Natural killer cell (primary cell): ENCODE results near the gene PRSS38. TPM values are rescaled to one million over a fixed set of nuclear protein-coding genes. Genes with fewer than 3 reads are reported as not detected.

Source experiments
- ATAC-seq, 3 donors: fragments of 150-1000 bp in 2 of 3; fragments of 200-7000 bp in 1 of 3; cut with Tn5 transposase; 1 replicate in 1 of 3; 2 replicates in 2 of 3; pipeline ENCODE4 v1.10.0; 2021; ENCODE audit warnings: mild to moderate bottlenecking in 2 of 3, moderate library complexity in 2 of 3
- DNase-seq, 2 donors: peaks; one replicate each; pipeline versions ENCODE4 v3.0.0 to v3.0.0-alpha.2; 2013 to 2021; ENCODE audit warnings: mixed read lengths in 1 of 2
- H3K27ac ChIP-seq: one replicate; pipeline ENCODE4 v1.5.1; 2013; ENCODE audit warnings: mild to moderate bottlenecking, low read length
- H3K27me3 ChIP-seq: one replicate; pipeline ENCODE4 v1.6.1; 2013; ENCODE audit warnings: low read length; ENCODE audit not compliant: control insufficient read depth, insufficient read depth
- H3K36me3 ChIP-seq: one replicate; pipeline ENCODE4 v1.6.1; 2013; ENCODE audit warnings: low read length; ENCODE audit not compliant: control insufficient read depth, insufficient read depth
- H3K4me1 ChIP-seq: one replicate; pipeline ENCODE4 v1.6.1; 2013; ENCODE audit warnings: low read length; ENCODE audit not compliant: control insufficient read depth, insufficient read depth
- H3K4me3 ChIP-seq: one replicate; pipeline ENCODE4 v1.5.1; 2013; ENCODE audit warnings: low read length
- H3K9me3 ChIP-seq: one replicate; pipeline ENCODE4 v1.6.1; 2013; ENCODE audit warnings: low read length; ENCODE audit not compliant: control insufficient read depth, insufficient read depth
- H3K27ac Mint-ChIP-seq, 2 donors: one replicate each; pipeline ENCODE4 v1.8.0; 2022; ENCODE audit warnings: mild to moderate bottlenecking in 2 of 2, mixed read lengths in 2 of 2, moderate library complexity in 1 of 2
- H3K27me3 Mint-ChIP-seq, 2 donors: one replicate each; pipeline ENCODE4 v1.8.0; 2022; ENCODE audit warnings: low read depth in 2 of 2, mixed read lengths in 2 of 2
- H3K36me3 Mint-ChIP-seq: one replicate; pipeline ENCODE4 v1.8.0; 2022; ENCODE audit warnings: mixed read lengths
- H3K4me1 Mint-ChIP-seq, 2 donors: one replicate each; pipeline ENCODE4 v1.8.0; 2022; ENCODE audit warnings: mixed read lengths in 2 of 2
- H3K4me3 Mint-ChIP-seq: one replicate; pipeline ENCODE4 v1.8.0; 2022; ENCODE audit warnings: mild to moderate bottlenecking, moderate library complexity, mixed read lengths
- H3K9me3 Mint-ChIP-seq, 2 donors: one replicate each; pipeline ENCODE4 v1.8.0; 2022; ENCODE audit warnings: mixed read lengths in 2 of 2
- WGBS: methylation state at CpG from one replicate; pipeline ENCODE4 v1.1.7; 2013; ENCODE audit warnings: missing lambda C conversion rate; ENCODE audit not compliant: insufficient coverage; 5-methylcytosine and 5-hydroxymethylcytosine counted together
- intact Hi-C: fragments of 100-400 bp; cut with micrococcal nuclease; formaldehyde crosslinking; loops from one replicate; pipeline ENCODE4 v1.14.2; 2022
- total RNA-seq, 4 donors: library from RNA; stranded (reverse); fragments of 120-200 nt in 1 of 4; gene quantifications; one replicate each; pipeline versions ENCODE4 v1.2.3 to v1.2.4, GENCODE V29; 2013 to 2022
- TF ChIP-seq, protein P1 (sequence below): fragments of 200-600 bp; IDR thresholded peaks from one replicate; pipeline ENCODE4 v1.8.0; 2022; ENCODE audit warnings: antibody characterized with exemption

Gene PRSS38
- total RNA-seq, 3 donors from 2014 or later (not counting 1 experiment from before 2014, with no cell fraction given), result not detected

- over 99% methylated on average over 6 of the region's 6 CpGs for WGBS
- no peaks in the 10 kb centered on the region for H3K9me3 Mint-ChIP-seq
- peaks cover 14 to 16% of the 10 kb centered on the region in 2 donors for H3K27me3 Mint-ChIP-seq
- Histone ChIP-seq H3K27me3 (peaks cover 6% of the 10 kb centered on the region), H3K27ac (no peak overlapping the region), H3K9me3 (no peaks in the 10 kb centered on the region), H3K4me1 (peaks cover 59% of the 10 kb centered on the region), H3K36me3 (peaks cover 9% of the 10 kb centered on the region), H3K4me3 (no peak overlapping the region)
- DNase-seq (no peak), ATAC-seq (no peak)
- H3K4me3 Mint-ChIP-seq, result peak overlapping the region; percentile 86
- no peak overlapping the region for H3K27ac Mint-ChIP-seq
- H3K36me3 Mint-ChIP-seq, result no peaks in the 10 kb centered on the region
- H3K4me1 Mint-ChIP-seq, result peaks cover 58 to 59% of the 10 kb centered on the region in 2 donors
- TF ChIP-seq, protein P1, sequence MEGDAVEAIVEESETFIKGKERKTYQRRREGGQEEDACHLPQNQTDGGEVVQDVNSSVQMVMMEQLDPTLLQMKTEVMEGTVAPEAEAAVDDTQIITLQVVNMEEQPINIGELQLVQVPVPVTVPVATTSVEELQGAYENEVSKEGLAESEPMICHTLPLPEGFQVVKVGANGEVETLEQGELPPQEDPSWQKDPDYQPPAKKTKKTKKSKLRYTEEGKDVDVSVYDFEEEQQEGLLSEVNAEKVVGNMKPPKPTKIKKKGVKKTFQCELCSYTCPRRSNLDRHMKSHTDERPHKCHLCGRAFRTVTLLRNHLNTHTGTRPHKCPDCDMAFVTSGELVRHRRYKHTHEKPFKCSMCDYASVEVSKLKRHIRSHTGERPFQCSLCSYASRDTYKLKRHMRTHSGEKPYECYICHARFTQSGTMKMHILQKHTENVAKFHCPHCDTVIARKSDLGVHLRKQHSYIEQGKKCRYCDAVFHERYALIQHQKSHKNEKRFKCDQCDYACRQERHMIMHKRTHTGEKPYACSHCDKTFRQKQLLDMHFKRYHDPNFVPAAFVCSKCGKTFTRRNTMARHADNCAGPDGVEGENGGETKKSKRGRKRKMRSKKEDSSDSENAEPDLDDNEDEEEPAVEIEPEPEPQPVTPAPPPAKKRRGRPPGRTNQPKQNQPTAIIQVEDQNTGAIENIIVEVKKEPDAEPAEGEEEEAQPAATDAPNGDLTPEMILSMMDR, result no peak
- intact Hi-C loops, result no loop called here
Measured at GRCh38 chr1:227767401-227768124, 47.9 kb upstream of the PRSS38 start.

- Mint-ChIP-seq H3K27ac (no peak overlapping the region), H3K4me3 (peak overlapping the region; percentile 9), H3K4me1 (peaks cover 53 to 55% of the 10 kb centered on the region in 2 donors), H3K27me3 (peaks cover 14 to 16% of the 10 kb centered on the region in 2 donors), H3K9me3 (no peaks in the 10 kb centered on the region), H3K36me3 (no peaks in the 10 kb centered on the region)
- ATAC-seq (no peak), DNase-seq (no peak)
- peaks cover 9% of the 10 kb centered on the region for H3K36me3 ChIP-seq
- H3K4me1 ChIP-seq, result peaks cover 54% of the 10 kb centered on the region
- peaks cover 6% of the 10 kb centered on the region for H3K27me3 ChIP-seq
- intact Hi-C loops, result no loop called here
- TF ChIP-seq, protein P1, result no peak
- no peaks in the 10 kb centered on the region for H3K9me3 ChIP-seq
- no peak overlapping the region for H3K27ac ChIP-seq
- WGBS, result 96% methylated on average over 7 of the region's 7 CpGs
- no peak overlapping the region for H3K4me3 ChIP-seq
Measured at GRCh38 chr1:227768125-227768439, 47.4 kb upstream of the PRSS38 start.

DNA sequence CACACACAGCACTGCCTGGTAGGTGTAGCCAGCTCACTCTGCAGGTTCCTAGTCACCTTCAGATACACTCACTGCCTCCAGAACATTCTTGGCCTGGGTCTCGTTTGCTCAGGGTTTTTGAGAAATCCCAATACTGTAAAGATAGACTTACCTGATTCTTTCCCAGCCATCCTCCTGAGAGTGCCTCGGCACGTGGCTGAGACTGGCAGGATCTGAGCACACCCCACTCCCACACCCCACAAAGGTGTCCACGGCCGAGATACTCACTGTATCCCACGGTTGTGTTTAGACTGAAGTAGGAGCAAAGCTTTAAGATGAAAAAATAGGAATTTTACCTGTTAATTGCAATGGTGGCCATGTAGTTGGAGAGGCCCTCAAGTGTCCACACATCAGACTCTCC lies 46.8 kb upstream of the PRSS38 start:
- Histone ChIP-seq H3K27me3 (peaks cover 6% of the 10 kb centered on the region), H3K27ac (no peak overlapping the region), H3K4me3 (no peak overlapping the region), H3K9me3 (no peaks in the 10 kb centered on the region), H3K36me3 (peaks cover 9% of the 10 kb centered on the region), H3K4me1 (peaks cover 52% of the 10 kb centered on the region)
- 97% methylated on average over 6 of the region's 6 CpGs for WGBS
- intact Hi-C loops, result no loop called here
- Mint-ChIP-seq H3K27ac (no peak overlapping the region), H3K27me3 (peaks cover 14 to 16% of the 10 kb centered on the region in 2 donors), H3K4me3 (no peak overlapping the region), H3K36me3 (no peaks in the 10 kb centered on the region), H3K9me3 (no peaks in the 10 kb centered on the region), H3K4me1 (peaks cover 52 to 53% of the 10 kb centered on the region in 2 donors)
- TF ChIP-seq, protein P1, result no peak
- no peak for DNase-seq
- ATAC-seq, result no peak
